H1 (cell line): ENCODE data around the gene PLCB4. TPM values are rescaled to one million over a fixed set of nuclear protein-coding genes. Genes with fewer than 3 reads are reported as not detected.

Experiments used
- CTCF ChIA-PET: fragments of 300-600 bp; sonication (Branson Sonifier 250); formaldehyde crosslinking; loops from one replicate; lab custom pipeline; 2021; ENCODE audit not compliant: partially characterized antibody; lab: Charles Lee
- POLR2A ChIA-PET: fragments of 300-600 bp; sonication (Branson Sonifier 250); formaldehyde crosslinking; loops from one replicate; lab custom pipeline; 2021; ENCODE audit warnings: inconsistent platforms; ENCODE audit not compliant: partially characterized antibody; lab: Charles Lee
- DNase-seq, 2 experiments: peaks; one replicate each; pipeline versions ENCODE4 v3.0.0 to v3.0.0-alpha.2; 2010 to 2022; ENCODE audit warnings: low spot score in 2 of 2, low read depth in 1 of 2, mixed read lengths in 1 of 2
- FAIRE-seq: peaks from 2 replicates; lab custom pipeline; 2011; peaks lifted over from hg19 to GRCh38; lab: Jason Lieb, UNC
- H2AFZ ChIP-seq: 2 replicates; pipeline ENCODE4 v1.8.1; 2012; ENCODE audit warnings: low read length, inconsistent platforms
- H2AK5ac ChIP-seq: 2 replicates; pipeline ENCODE4 v1.6.1; 2013; ENCODE audit warnings: low read depth, low read length
- H2BK120ac ChIP-seq: replicated peaks from 2 replicates; pipeline ENCODE3; 2013; ENCODE audit warnings: low read depth, low read length, inconsistent platforms
- H2BK12ac ChIP-seq: 2 replicates; pipeline ENCODE4 v1.6.1; 2013; ENCODE audit warnings: low read depth, low read length
- H2BK15ac ChIP-seq: 2 replicates; pipeline ENCODE4 v1.6.1; 2013; ENCODE audit warnings: low read length
- H2BK20ac ChIP-seq: 2 replicates; pipeline ENCODE4 v1.6.1; 2013; ENCODE audit warnings: low read length
- H2BK5ac ChIP-seq: 2 replicates; pipeline ENCODE4 v1.6.1; 2013; ENCODE audit warnings: low read depth, low read length
- H3K14ac ChIP-seq: 2 replicates; pipeline ENCODE4 v1.6.1; 2013; ENCODE audit warnings: inconsistent platforms; ENCODE audit not compliant: insufficient read length
- H3K18ac ChIP-seq: 2 replicates; pipeline ENCODE4 v1.6.1; 2013; ENCODE audit warnings: low read length; ENCODE audit errors: extremely low read depth
- H3K23ac ChIP-seq: 2 replicates; pipeline ENCODE4 v1.6.1; 2013; ENCODE audit warnings: inconsistent platforms; ENCODE audit not compliant: insufficient read length
- H3K23me2 ChIP-seq: 2 replicates; pipeline ENCODE4 v1.6.1; 2013; ENCODE audit warnings: low read depth, low read length
- H3K27ac ChIP-seq: 2 replicates; pipeline ENCODE4 v1.6.1; 2011; ENCODE audit warnings: low read depth, low read length, inconsistent platforms
- H3K27me3 ChIP-seq, 4 experiments: replicated peaks in 1 of 4; 1 replicate in 1 of 4; 2 replicates in 3 of 4; pipeline versions ENCODE4 v1.6.1 to v1.8.1; 2011 to 2013; ENCODE audit warnings: low read length in 3 of 4, mild to moderate bottlenecking in 3 of 4, inconsistent platforms in 2 of 4, mixed read lengths in 2 of 4, moderate library complexity in 1 of 4; ENCODE audit not compliant: control insufficient read depth in 3 of 4, insufficient read depth in 3 of 4; ENCODE audit errors: extremely low read depth in 1 of 4
- H3K36me3 ChIP-seq, 4 experiments: 2 replicates each; pipeline versions ENCODE4 v1.6.1 to v1.8.1; 2011 to 2013; ENCODE audit warnings: mild to moderate bottlenecking in 4 of 4, low read length in 3 of 4, moderate library complexity in 2 of 4, control low read depth in 1 of 4, inconsistent platforms in 1 of 4; ENCODE audit not compliant: insufficient read depth in 4 of 4, control insufficient read depth in 2 of 4
- H3K4ac ChIP-seq: replicated peaks from 2 replicates; pipeline ENCODE3; 2013; ENCODE audit warnings: low read length, low read depth, mixed read lengths, inconsistent platforms; ENCODE audit not compliant: insufficient read length
- H3K4me1 ChIP-seq, 4 experiments: replicated peaks in 1 of 4; 1 replicate in 1 of 4; 2 replicates in 3 of 4; pipeline versions ENCODE4 v1.6.1 to v1.8.1; 2011 to 2013; ENCODE audit warnings: low read length in 3 of 4, inconsistent platforms in 2 of 4, mixed read lengths in 1 of 4; ENCODE audit not compliant: insufficient read depth in 4 of 4, control insufficient read depth in 3 of 4
- H3K4me2 ChIP-seq, 2 experiments: 2 replicates each; pipeline versions ENCODE4 v1.6.1 to v1.8.1; 2011 to 2013; ENCODE audit warnings: low read depth in 2 of 2, low read length in 2 of 2, control low read depth in 1 of 2, inconsistent platforms in 1 of 2, mild to moderate bottlenecking in 1 of 2; ENCODE audit not compliant: insufficient read depth in 1 of 2
- H3K4me3 ChIP-seq, 4 experiments: fragments of 200-600, 300-600 bp in 1 of 4; sonication (generic), shearing (Covaris generic), sonication (Bioruptor Twin) in 1 of 4; 2 replicates each; pipeline versions ENCODE4 v1.5.1 to v1.8.1; 2011 to 2016; ENCODE audit warnings: low read length in 4 of 4, low read depth in 3 of 4, control low read depth in 2 of 4, inconsistent platforms in 2 of 4, mild to moderate bottlenecking in 2 of 4, mixed read lengths in 1 of 4, moderate library complexity in 1 of 4; ENCODE audit not compliant: insufficient read depth in 2 of 4; ENCODE audit errors: extremely low read depth in 1 of 4
- H3K56ac ChIP-seq: replicated peaks from 2 replicates; pipeline ENCODE3; 2013; ENCODE audit warnings: low read depth, mild to moderate bottlenecking, mixed read lengths, low read length, inconsistent platforms; ENCODE audit not compliant: insufficient read length
- H3K79me1 ChIP-seq: 2 replicates; pipeline ENCODE4 v1.6.1; 2013; ENCODE audit warnings: low read depth, low read length, control low read depth
- H3K79me2 ChIP-seq, 2 experiments: 2 replicates each; pipeline versions ENCODE4 v1.6.1 to v1.8.1; 2012 to 2013; ENCODE audit warnings: low read length in 2 of 2, mild to moderate bottlenecking in 2 of 2, inconsistent platforms in 1 of 2; ENCODE audit not compliant: insufficient read depth in 2 of 2, control insufficient read depth in 1 of 2
- H3K9ac ChIP-seq, 4 experiments: replicated peaks in 1 of 4; 1 replicate in 1 of 4; 2 replicates in 3 of 4; pipeline versions ENCODE4 v1.6.1 to v1.8.1; 2011 to 2013; ENCODE audit warnings: low read depth in 3 of 4, low read length in 3 of 4, control low read depth in 2 of 4, mild to moderate bottlenecking in 2 of 4, moderate library complexity in 2 of 4, inconsistent platforms in 1 of 4; ENCODE audit errors: extremely low read depth in 1 of 4
- H3K9me3 ChIP-seq, 2 experiments: 2 replicates each; pipeline versions ENCODE4 v1.6.1 to v1.8.1; 2012 to 2013; ENCODE audit warnings: mild to moderate bottlenecking in 2 of 2, moderate library complexity in 2 of 2, control low read depth in 1 of 2, inconsistent platforms in 1 of 2, low read depth in 1 of 2, low read length in 1 of 2, mixed read lengths in 1 of 2; ENCODE audit not compliant: insufficient read depth in 2 of 2
- H4K20me1 ChIP-seq, 2 experiments: replicated peaks in 1 of 2; 2 replicates each; pipeline versions ENCODE3 to v1.8.1; 2011 to 2013; ENCODE audit warnings: inconsistent platforms in 2 of 2, low read length in 2 of 2, mild to moderate bottlenecking in 1 of 2; ENCODE audit not compliant: insufficient read depth in 2 of 2, control insufficient read depth in 1 of 2
- H4K5ac ChIP-seq: 2 replicates; pipeline ENCODE4 v1.6.1; 2013; ENCODE audit warnings: low read length, low read depth, mixed read lengths, inconsistent platforms; ENCODE audit not compliant: insufficient read length
- H4K8ac ChIP-seq: 2 replicates; pipeline ENCODE4 v1.8.0; 2013; ENCODE audit warnings: mild to moderate bottlenecking, moderate library complexity, low read length, inconsistent platforms; ENCODE audit not compliant: insufficient read depth; ENCODE audit errors: extremely low read depth
- H4K91ac ChIP-seq: replicated peaks from 2 replicates; pipeline ENCODE3; 2013; ENCODE audit warnings: low read length, mixed read lengths, inconsistent platforms; ENCODE audit not compliant: insufficient read length
- CHD2 ChIP-seq: IDR thresholded peaks from 2 replicates; pipeline ENCODE4 v1.6.1; 2012; ENCODE audit warnings: low read length, improper control_type of control experiment
- POU5F1 ChIP-seq: IDR thresholded peaks from 2 replicates; pipeline ENCODE4 v1.6.1; 2011; ENCODE audit warnings: low read depth, mild to moderate bottlenecking, low read length, moderate library complexity
- RAD21 ChIP-seq, 2 experiments: IDR thresholded peaks in 1 of 2; conservative IDR thresholded peaks in 1 of 2; 2 replicates each; pipeline ENCODE4 v1.6.1; 2011; ENCODE audit warnings: low read depth in 2 of 2, low read length in 2 of 2, improper control_type of control experiment in 1 of 2, inconsistent platforms in 1 of 2, mild to moderate bottlenecking in 1 of 2, moderate library complexity in 1 of 2
- WGBS, 2 experiments: shearing (Covaris generic) in 1 of 2; methylation state at CpG; one replicate each; pipeline versions ENCODE4 v1.1.6 to v1.1.7; 2013 to 2015; ENCODE audit warnings: low lambda C conversion rate in 2 of 2, mixed read lengths in 2 of 2, inconsistent platforms in 1 of 2, low coverage in 1 of 2, missing lambda C conversion rate in 1 of 2; ENCODE audit not compliant: insufficient replicate concordance in 2 of 2, insufficient coverage in 1 of 2, insufficient read length in 1 of 2; ENCODE audit errors: extremely low coverage in 1 of 2, missing lambda C conversion rate in 1 of 2; 5-methylcytosine and 5-hydroxymethylcytosine counted together
- polyA plus RNA-seq, 7 experiments: library from polyadenylated mRNA; depleted of rRNA in 3 of 7; stranded (reverse) in 5 of 7; unstranded in 2 of 7; fragments of >200 nt in 5 of 7; fragments of 200-250 nt in 2 of 7; gene quantifications; 1 replicate in 5 of 7; 2 replicates in 1 of 7; 4 replicates in 1 of 7; pipeline versions ENCODE4 v1.2.1 to v1.2.3, GENCODE V29; 2011 to 2013; ENCODE audit warnings: missing spikeins in 2 of 7, mixed read lengths in 2 of 7
- total RNA-seq: library from RNA; stranded (reverse); fragmentation: NEBNext Ultra II Directional; extraction: Animal tissue kit (Norgen Biotek cat#: 25700); gene quantifications from 2 replicates; pipeline ENCODE4 v1.2.1, GENCODE V29; 2021

The PLCB4 gene
- total and polyA plus RNA-seq, 2 of the 8 experiments (the other 6 are each of a cell fraction or from before 2014, with no cell fraction given) = 3.2 to 14.1 TPM

- H3K27me3 ChIP-seq = no peaks in the 10 kb centered on the region
- no peaks in the 10 kb centered on the region for H3K79me1 ChIP-seq
- H3K4me3 ChIP-seq = no peak overlapping the region
- DNase-seq (no peak), FAIRE-seq (no peak)
- no peak overlapping the region for H3K4ac ChIP-seq
- no peaks in the 10 kb centered on the region for H3K4me1 ChIP-seq
- H4K5ac ChIP-seq = no peak overlapping the region
- ChIA-PET CTCF (interaction anchor here (0.6 to 2.1 kb wide), 3 partner anchors 9 to 198 kb away, joined by 3 to 4 read pairs (median 3); no protein-coding TSS in a partner anchor), POLR2A (no interaction called here)
- H2AFZ ChIP-seq = no peak overlapping the region
- H3K56ac ChIP-seq = no peak overlapping the region
- no peaks in the 10 kb centered on the region for H3K23me2 ChIP-seq
- H3K18ac ChIP-seq = no peak overlapping the region
- H2BK12ac ChIP-seq = no peak overlapping the region
- no peak overlapping the region for H3K14ac ChIP-seq
- H2BK120ac ChIP-seq = no peak overlapping the region
- H3K27ac ChIP-seq = no peak overlapping the region
- H4K8ac ChIP-seq = no peak overlapping the region
- no peak overlapping the region for H2BK15ac ChIP-seq
- 92% methylated on average over 2 of the region's 2 CpGs; no CpG with 5 or more reads in 1 of the 2 experiments for WGBS, 2 experiments
- no peak overlapping the region for H2BK5ac ChIP-seq
- H3K4me2 ChIP-seq = no peak overlapping the region
- H3K9ac ChIP-seq = no peak overlapping the region
- no peak overlapping the region for H4K91ac ChIP-seq
- no peaks in the 10 kb centered on the region for H3K9me3 ChIP-seq
- no peaks in the 10 kb centered on the region; a peak in 1 of 8 replicates for H3K36me3 ChIP-seq
- no peaks in the 10 kb centered on the region for H3K79me2 ChIP-seq
- H2AK5ac ChIP-seq = no peak overlapping the region
- no peak overlapping the region for H3K23ac ChIP-seq
- H4K20me1 ChIP-seq = no peaks in the 10 kb centered on the region
- H2BK20ac ChIP-seq = no peak overlapping the region
- TF ChIP-seq POU5F1 (no peak), CHD2 (no peak), RAD21 (IDR thresholded peaks at IDR 0.05 in 1 of 2, conservative IDR thresholded peaks at IDR 0.05 in 1 of 2; ENCODE audit: low read depth in 2 of 2, low read length in 2 of 2) (no peak)
Measured at GRCh38 chr20:9321007-9321406, 252.1 kb downstream of the PLCB4 start.
